ENCODE results near the gene IL13.
A peak's percentile ranks its signal among the peaks of the same experiment; 100 is the strongest.
"Not testable (repeated sequence)": the region's sequence is repeated elsewhere in the genome, so short reads cannot be mapped to it uniquely, and the experiment has no call there.

The IL13 gene

DNA sequence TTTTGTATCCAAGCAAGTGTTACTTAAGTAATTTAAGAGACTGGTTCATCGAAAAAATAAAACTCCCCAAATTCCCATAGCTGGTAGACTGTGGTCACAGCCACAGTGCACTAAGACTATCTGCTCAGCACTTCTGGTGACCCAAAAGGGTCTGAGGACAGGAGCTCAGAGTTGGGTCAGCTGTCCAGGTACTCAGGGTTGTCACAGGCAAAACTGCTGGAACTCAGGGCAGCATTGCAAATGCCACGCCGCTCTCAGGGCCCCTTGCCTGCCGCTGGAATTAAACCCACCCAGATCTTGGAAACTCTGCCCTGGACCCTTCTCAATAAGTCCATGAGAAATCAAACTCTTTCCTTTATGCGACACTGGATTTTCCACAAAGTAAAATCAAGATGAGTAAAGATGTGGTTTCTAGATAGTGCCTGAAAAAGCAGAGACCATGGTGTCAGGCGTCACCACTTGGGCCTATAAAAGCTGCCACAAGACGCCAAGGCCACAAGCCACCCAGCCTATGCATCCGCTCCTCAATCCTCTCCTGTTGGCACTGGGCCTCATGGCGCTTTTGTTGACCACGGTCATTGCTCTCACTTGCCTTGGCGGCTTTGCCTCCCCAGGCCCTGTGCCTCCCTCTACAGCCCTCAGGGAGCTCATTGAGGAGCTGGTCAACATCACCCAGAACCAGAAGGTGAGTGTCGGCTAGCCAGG is at the start of gene IL13:
IL13 (plus strand) TSS at position 498 of the 705 bp plus-strand sequence; CDS start at position 512, 14 bp downstream.
- no peak for DNase-seq (ENCODE audit: low spot score)

DNA sequence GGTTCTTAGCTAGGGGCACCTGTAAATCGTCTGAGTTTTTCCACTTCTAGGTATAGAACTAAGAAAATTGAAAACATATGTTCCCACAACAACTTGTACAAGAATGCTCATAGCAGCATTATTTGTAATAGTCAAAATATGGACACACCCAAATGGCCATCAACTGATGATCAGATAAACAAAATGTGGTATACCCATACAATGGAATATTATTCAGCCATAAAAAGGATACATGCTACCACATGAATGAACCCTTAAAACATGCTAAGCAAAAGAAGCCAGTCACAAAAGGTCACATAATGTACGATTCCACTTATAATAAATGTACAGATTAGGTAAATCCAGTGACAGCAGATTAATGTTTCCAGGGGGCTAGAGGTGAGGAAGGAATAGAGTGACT is 46.0 kb upstream of the IL13 start:
- DNase-seq (ENCODE audit: low spot score) = no peak

DNA sequence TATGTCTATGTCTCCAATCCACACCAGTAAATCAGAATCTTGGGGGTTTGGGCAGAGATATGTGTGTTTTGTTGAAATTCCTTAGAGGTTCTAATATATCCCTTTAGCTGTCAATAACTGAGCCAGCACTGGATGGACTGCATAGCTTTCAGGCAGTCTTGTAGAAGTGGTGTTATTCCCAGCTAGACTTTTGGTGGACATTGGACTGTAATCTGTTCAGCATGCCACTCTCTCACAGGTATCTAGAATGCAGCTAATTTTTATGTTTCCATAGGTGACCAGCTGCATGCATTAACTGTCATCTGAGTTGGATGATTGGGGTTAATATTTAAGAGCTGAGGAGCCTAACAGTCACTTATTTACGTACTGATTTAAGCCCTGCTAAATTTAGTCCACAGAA is 45.1 kb upstream of the IL13 start:
- DNase-seq (ENCODE audit: low spot score) = no peak

DNA sequence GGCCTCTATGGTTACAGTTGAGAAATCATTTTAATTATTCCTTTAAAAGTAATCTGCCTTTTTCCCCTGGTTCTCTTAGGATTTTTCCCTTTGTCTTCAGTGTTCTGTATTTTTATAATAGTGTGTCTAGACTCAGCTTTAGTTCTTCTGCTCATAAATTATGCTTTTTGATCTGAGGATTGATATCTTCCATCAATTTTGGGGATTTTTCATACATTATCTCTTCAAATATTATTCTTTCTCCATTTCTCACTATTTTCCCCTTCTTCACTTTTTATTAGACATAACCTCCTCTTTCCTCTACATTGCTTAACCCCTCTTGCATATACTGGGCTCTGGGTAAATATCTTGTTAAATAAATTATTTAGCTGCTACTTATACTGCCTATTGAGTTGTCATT is 36.3 kb upstream of the IL13 start:
- no peak for DNase-seq (ENCODE audit: low spot score)

DNA sequence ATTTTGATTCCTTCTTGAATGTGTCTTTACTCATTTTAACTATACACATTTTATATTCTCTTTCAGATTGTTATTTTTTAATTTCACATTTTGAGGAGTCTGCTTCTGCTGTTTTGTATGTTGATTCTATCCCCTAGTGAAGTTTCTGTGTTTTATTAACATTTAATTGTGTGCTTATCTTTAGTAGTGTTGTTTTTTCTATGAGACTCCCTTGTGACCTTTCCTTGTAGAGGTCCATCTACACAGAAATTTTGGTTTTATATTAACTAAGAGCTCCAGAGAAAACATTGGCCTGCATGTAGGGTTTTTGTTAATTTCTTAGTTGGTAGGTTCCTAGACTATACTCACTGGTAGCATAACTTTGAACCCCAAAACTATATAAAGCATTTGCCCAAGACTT is 35.4 kb upstream of the IL13 start:
- no peak for DNase-seq (ENCODE audit: low spot score)

DNA sequence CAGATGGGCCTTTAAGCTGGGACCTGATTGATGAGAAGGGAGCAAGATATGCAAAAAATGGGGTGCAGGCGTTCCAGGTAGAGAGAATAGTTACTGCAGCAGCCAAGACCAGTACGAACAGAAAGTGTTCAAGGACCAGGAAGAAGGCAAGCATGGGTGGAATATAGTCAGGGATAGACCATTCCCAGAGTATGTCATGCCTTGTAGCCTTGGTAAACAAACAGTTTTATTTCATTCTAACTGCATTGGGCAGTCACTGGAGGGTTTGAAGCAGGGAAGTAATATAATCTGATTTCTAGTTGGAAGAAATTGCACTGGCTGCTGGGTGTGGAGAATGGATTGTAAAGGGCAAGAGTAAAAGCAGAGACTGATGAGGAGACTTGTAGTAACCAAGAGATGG is 30.5 kb upstream of the IL13 start:
- DNase-seq (ENCODE audit: low spot score) = no peak

DNA sequence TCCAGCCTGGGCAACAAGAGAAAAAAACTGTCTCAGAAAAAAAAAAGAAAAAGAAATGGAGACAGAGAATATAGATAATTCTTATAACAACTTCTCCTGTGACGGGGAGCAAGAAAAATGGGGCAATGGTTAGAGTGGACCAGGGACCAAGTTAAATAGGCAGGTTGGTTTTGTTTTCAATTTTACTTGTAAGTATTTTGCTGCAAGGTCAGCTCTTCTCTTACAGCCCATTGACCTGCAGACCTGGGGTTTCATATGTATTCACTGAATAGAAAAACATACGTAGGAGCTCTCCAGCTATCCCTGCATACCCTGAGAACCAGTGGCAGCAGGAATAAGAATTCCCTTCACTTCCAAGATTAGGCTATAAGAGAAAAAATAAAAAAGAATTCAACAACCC is 29.2 kb upstream of the IL13 start:
- DNase-seq (ENCODE audit: low spot score) = no peak

DNA sequence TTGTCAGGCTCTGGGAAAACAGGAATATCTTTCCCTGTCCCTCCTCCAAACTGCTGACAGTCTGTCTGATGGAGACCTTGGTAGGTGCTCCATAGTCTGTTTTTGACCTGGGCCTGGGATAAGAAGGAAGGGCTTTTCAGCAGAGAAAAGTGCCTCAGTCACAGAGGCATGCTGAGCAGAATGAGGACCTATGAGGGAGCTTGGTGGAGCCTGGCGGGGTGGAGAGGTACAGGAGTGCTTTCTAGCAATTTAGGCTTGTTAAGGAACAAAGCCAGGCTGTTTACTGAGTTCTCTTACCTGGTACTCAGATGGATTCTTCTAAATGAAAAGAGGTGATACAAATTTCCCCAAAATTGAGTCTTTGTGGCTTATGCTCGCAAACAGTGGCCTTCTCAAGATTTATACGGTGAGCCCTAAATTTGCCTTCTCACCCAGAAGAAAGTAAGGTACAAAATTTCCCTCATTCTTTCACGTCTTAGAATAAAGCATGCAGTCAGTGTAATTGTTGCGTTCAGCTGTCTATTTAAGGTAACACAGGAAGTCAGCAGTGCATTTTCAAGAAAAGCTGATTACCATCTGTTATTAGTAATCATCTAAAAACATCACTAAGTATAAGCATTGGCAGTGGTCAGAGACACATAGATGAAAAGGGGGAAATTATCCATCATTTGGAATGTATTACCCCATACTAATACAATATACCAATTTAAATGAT is 28.6 kb upstream of the IL13 start:
- DNase-seq (ENCODE audit: low spot score) = peak; percentile 20

DNA sequence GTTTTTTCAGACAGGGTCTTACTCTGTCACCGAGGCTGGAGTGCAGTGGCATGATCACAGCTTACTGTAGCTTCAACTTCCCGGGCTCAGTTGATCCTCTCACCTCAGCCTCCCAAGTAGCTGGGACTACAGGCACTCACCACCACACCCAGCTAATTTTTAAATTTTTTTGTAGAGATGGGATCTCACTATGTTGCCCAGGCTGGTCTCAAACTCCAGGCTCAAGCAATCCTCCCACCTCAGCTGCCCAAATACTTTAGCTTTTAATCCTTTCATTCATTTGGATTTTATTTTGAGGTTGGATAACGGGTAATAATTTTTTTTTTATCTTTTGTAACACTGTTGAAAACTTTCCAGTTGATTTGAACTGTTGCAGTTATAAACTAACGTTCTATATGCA is 24.4 kb upstream of the IL13 start:
- DNase-seq (ENCODE audit: low spot score) = not testable (repeated sequence)

DNA sequence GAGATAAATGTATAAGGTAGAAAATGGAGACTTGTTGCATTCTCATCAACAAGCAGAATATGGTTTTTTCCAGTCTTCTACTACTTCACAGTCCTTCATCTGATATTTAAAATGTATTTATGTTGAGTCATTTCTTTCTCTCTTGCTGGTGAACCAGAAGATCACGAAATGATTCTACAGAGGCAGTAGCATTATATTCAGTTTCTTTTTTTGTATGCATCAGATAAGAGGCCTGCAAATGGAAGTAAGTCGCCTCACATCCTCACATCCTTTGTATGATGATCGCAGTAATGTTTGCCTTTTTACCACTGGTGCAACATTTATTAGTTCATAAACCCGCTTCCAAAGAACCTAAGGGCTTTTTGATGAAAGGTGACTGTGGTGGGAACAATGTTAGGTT is 22.1 kb upstream of the IL13 start:
- DNase-seq (ENCODE audit: low spot score) = no peak

DNA sequence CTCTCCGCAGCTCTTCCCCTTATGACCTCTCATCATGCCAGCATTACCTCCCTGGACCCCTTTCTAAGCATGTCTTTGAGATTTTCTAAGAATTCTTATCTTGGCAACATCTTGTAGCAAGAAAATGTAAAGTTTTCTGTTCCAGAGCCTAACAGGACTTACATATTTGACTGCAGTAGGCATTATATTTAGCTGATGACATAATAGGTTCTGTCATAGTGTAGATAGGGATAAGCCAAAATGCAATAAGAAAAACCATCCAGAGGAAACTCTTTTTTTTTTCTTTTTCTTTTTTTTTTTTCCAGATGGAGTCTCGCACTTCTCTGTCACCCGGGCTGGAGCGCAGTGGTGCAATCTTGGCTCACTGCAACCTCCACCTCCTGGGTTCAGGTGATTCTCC is 20.7 kb upstream of the IL13 start:
- DNase-seq (ENCODE audit: low spot score) = no peak

DNA sequence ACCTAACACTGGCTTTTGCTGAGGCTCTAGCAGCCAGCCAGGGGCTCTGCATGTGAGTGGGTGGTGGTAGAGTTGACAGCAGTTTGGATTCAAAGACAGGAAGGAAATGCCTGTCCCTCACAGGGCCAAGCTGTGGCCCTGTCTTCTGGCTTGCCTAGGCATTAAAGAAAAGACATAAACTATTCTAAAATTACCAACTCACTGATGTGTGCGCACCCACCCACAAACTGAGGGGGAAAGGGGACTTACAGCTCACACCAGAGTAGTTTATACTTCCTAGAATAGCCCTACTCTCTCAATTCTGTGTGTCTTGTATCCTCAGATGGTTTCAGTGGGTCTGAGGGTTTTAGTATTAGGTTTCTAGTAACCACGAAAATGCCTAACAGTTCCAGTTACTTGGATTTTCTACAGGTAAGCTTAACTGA is 18.3 kb upstream of the IL13 start:
- DNase-seq (ENCODE audit: low spot score) = no peak

DNA sequence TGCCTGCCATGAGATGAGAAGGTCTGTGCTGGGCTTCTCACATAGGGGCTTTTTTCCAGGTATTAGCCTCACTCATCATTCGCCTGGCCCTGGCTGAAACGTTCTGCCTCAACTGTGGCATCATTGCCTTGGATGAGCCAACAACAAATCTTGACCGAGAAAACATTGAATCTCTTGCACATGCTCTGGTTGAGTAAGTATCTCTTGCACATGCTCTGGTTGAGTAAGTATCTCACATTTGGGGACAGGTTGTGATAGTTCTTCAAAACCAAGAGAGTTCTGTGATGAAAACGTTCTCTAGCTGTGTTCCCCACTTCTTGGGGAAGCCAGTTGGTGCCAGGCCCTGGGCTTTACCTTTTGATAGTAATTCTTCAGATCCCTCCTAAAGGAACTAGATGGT is 17.4 kb upstream of the IL13 start:
- DNase-seq (ENCODE audit: low spot score) = no peak

DNA sequence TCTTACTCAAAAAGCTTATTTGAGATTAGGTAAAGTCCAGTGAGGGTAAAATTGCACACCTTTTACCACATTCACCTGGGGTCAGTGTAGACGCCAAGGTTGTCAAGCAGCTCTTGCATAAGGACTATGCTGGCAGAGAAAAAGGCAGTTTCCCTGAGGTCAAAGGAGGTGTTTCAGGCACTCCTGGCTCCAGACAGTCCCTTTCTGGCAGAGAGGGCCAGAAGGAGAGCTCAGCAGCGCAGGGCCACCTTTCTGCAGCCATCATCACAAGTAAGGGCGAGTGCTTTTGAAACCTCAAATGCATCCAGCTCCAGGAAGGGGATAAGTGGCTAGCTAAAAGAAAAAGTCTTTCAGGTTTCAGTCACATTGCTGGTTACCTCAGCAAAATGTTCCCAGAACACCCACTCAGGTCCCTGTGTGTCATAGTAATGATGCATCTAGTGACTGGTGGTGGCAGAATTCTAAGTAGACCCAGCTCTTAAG is 16.7 kb upstream of the IL13 start:
- no peak for DNase-seq (ENCODE audit: low spot score)

DNA sequence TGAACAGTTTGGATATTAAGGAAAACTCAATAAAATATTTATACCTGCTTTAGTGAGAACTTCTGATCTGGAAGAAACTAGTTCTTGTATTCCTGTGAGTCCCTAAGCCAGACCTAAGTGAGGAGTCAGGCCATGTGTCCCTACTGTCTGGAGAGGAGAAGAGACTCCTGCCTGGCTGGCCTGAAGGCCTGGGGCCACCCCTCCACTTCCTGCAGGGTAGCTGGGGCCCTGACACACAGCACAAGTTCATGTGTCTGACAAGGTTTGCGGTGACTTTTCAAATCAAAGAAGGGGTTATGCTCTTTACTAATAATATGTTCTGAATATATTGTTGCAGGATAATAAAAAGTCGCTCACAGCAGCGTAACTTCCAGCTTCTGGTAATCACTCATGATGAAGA is 16.1 kb upstream of the IL13 start:
- DNase-seq (ENCODE audit: low spot score) = no peak

DNA sequence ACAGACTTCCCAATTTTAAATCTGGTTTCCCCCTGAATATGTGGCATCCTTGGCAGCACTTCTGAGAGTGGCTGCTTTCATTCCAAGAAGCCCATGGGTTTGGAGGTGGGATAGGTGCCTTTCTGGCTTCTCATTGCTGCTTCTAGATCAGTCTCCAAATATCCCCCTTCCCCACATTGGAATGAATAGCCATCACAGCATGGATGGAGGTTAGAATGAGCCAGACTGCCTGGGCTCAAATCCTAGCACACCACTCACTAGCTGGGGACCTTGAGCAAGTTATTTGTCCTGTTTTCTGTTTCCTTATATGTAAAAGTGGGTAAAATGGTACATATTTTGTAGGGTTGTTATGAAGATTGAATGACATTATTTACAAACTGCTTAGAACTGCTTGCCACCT is 13.8 kb upstream of the IL13 start:
- DNase-seq (ENCODE audit: low spot score) = no peak

DNA sequence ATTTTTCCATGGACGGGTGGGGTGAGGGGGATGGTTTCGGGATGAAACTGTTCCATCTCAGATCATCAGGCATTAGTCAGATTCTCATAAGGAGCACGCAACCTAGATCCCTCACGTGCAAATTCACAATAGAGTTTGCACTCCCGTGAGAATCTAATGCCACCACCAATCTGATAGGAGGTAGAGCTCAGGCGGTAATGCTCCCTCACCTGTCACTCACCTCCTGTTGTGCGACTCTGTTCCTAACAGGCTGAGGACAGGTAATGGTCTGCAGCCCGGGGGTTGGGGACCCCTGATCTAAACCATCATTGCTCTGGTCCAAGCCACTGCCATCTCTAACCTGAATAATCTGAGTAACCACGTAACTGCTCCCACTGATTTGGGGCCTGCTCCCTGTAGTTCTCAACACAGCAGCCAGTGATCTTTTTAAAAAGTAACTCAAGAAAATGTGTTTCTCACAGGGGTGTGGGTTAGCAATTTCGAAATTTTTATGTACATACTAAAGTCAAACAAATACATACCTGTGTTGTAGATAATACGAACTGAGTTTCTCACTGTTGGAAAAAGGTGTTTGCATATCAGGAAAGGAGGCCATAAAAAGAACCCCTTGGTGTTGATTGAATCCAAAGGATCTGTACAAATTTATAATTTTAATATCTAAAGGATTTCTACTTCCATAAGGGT is 11.2 kb upstream of the IL13 start:
- DNase-seq (ENCODE audit: low spot score) = no peak

DNA sequence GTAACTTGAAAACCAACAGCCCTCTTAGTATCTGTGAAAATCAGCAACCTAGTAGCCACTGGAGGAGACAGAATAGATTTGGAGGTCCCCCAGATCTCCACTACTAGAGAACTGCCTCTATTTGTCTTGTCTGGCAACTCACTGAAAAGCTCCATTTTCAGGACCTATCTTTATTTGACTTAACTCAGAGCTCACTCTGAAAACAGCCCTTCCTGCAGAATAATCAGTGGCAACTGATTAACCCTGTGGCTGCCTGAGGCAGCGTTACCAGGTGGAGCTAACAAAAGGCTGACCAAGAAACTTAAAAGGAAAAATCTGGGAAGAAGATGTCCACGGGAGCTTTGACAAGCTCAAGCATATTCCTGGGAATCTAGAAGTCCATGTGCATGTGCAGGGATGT is 10.5 kb upstream of the IL13 start:
- DNase-seq (ENCODE audit: low spot score) = no peak

DNA sequence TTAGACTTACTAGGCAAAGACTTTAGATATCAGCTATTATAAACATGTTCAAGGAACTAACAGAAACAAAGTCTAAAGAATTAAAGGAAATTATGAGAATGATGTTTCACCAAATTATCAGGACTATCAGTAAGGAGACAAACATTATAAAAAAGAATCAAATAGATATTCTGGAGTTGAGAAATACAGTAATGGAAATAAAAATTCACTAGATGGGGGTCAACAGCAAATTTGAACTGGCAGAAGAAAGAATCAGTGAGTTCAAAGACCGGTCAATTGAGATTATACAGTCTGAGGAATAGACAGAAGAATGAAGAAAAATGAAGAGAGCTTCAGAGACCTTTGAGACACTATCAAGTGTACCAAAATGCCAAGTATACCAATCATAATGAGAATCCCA is 9.6 kb upstream of the IL13 start:
- DNase-seq (ENCODE audit: low spot score) = no peak

DNA sequence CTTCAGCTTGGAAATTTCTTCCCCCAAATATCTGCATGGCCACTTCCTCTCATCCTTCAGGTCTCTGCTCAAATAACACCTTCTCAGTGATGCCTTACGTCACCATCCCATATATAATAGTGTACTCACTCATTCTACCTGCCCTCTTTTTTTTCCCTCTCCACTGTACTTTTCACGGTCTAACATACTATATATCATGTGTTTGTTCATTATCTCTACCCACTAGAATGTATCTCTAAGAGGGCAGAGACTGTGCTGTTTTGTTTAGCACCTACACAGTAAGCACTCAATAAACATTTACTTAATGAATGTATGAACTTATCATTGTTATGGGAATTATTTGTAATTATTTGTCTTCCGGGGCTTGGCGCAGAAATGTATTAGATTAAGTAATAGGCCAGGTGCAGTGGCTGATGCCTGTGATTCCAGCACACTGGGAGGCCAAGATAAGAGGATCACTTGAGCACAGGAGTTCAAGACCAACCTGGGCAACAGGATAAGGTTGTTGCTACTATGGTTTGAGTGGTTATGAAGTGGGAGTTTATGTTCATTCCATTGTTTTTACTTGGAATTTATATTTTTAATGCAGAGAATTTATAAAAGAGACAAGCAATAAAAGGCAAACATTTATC is 6.0 kb upstream of the IL13 start:
- no peak for DNase-seq (ENCODE audit: low spot score)

DNA sequence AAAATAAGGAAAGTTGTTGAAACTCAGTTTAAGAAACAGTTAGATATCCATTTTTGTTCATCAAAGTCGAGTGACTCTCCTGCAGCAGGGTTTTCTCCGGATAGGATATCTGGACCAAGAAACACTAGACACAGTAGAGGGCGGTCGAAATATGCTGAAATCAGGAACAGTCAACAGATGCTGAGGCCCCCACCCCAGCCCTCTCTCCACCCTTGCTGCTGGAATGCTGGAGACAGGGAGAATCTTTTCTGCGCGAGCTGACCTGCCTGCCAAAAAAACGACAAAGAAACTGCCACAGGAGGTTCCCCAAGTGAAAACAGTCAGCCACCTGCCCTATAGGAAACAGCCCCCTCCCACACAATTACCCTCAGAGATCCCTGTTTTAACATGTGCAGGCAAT is 4.3 kb upstream of the IL13 start:
- no peak for DNase-seq (ENCODE audit: low spot score)
